SK-N-SH treated with all-trans-retinoic acid at 6 μM for 48 hours (cell line): ENCODE data around the gene PLEKHA4.
"Not testable (repeated sequence)": the region's sequence is repeated elsewhere in the genome, so short reads cannot be mapped to it uniquely, and the experiment has no call there.

Experiments
- ARNTL ChIP-seq: fragments of 450-650 bp; formaldehyde crosslinking; IDR thresholded peaks from 2 replicates; pipeline ENCODE4 v1.5.0; 2020; ENCODE audit warnings: low read depth, mild to moderate bottlenecking, moderate library complexity, borderline replicate concordance
- BACH2 ChIP-seq: fragments of 250-450 bp; sonication (Bioruptor Pico); IDR thresholded peaks from 2 replicates; pipeline ENCODE4 v1.9.0; 2021; ENCODE audit warnings: mild to moderate bottlenecking, borderline replicate concordance
- CREB5 ChIP-seq: fragments of 250-450 bp; sonication (Bioruptor Pico); IDR thresholded peaks from 2 replicates; pipeline ENCODE4 v1.5.1; 2020; ENCODE audit warnings: low read depth, mild to moderate bottlenecking, moderate library complexity
- CSDC2 ChIP-seq: fragments of 250-450 bp; sonication (Bioruptor Pico); IDR thresholded peaks from 2 replicates; pipeline ENCODE4 v1.5.0; 2020; ENCODE audit warnings: mild to moderate bottlenecking, moderate library complexity
- OSR1 ChIP-seq: fragments of 250-450 bp; sonication (Bioruptor Pico); IDR thresholded peaks from 2 replicates; pipeline ENCODE4 v1.8.0; 2022; ENCODE audit warnings: moderate library complexity, mild to moderate bottlenecking, inconsistent platforms
- PATZ1 ChIP-seq: fragments of 250-450 bp; sonication (Bioruptor Pico); IDR thresholded peaks from 2 replicates; pipeline ENCODE4 v1.8.0; 2020; ENCODE audit warnings: mild to moderate bottlenecking, moderate library complexity, borderline replicate concordance
- PPARA ChIP-seq: fragments of 250-450 bp; sonication (Bioruptor Pico); IDR thresholded peaks from 2 replicates; pipeline ENCODE4 v1.5.0; 2020; ENCODE audit warnings: mild to moderate bottlenecking, borderline replicate concordance
- RARB ChIP-seq: fragments of 250-450 bp; sonication (Bioruptor Pico); IDR thresholded peaks from 2 replicates; pipeline ENCODE4 v1.8.0; 2021; ENCODE audit warnings: mild to moderate bottlenecking, moderate library complexity
- TOX ChIP-seq: fragments of 250-450 bp; sonication (Bioruptor Pico); IDR thresholded peaks from 2 replicates; pipeline ENCODE4 v1.8.0; 2021; ENCODE audit warnings: mild to moderate bottlenecking, moderate library complexity, borderline replicate concordance
- ZC3H10 ChIP-seq: fragments of 250-450 bp; sonication (Bioruptor Pico); IDR thresholded peaks from 2 replicates; pipeline ENCODE4 v1.5.1; 2021; ENCODE audit warnings: mild to moderate bottlenecking, moderate library complexity
- ZFP3 ChIP-seq: fragments of 250-450 bp; sonication (Bioruptor Pico); IDR thresholded peaks from 2 replicates; pipeline ENCODE4 v1.5.0; 2020; ENCODE audit warnings: mild to moderate bottlenecking, moderate library complexity
- ZFP30 ChIP-seq: fragments of 450-650 bp; formaldehyde crosslinking; IDR thresholded peaks from 2 replicates; pipeline ENCODE4 v1.5.0; 2022; ENCODE audit warnings: mild to moderate bottlenecking, moderate library complexity
- ZNF565 ChIP-seq: fragments of 450-650 bp; formaldehyde crosslinking; conservative IDR thresholded peaks from 2 replicates; pipeline ENCODE4 v1.5.0; 2020; ENCODE audit warnings: low read depth, mild to moderate bottlenecking, moderate library complexity
- ZNF70 ChIP-seq: fragments of 450-650 bp; formaldehyde crosslinking; IDR thresholded peaks from 2 replicates; pipeline ENCODE4 v1.5.0; 2020; ENCODE audit warnings: mild to moderate bottlenecking, moderate library complexity

GRCh38 chr19:48876043-48876981 is 7.9 kb upstream of the PLEKHA4 start:
- TF ChIP-seq CREB5 (CRISPR knock-in tag); ARNTL (CRISPR knock-in tag); ZNF70 (CRISPR knock-in tag); PATZ1 (CRISPR knock-in tag); ZNF565; CSDC2 (CRISPR knock-in tag); TOX; OSR1 (CRISPR knock-in tag); ZFP30; RARB; PPARA (CRISPR knock-in tag); ZC3H10 (CRISPR knock-in tag); ZFP3; BACH2 (CRISPR knock-in tag): not testable (repeated sequence)
